SU-DHL-6 (cell line): ENCODE data around the gene ADCY3.

ENCODE experiments used
- EZH2phosphoT487 ChIP-seq: fragments of 200-600 bp; sonication (generic), shearing (Covaris generic); conservative IDR thresholded peaks from 2 replicates; pipeline ENCODE4 v1.6.1; 2018; ENCODE audit warnings: mild to moderate bottlenecking, antibody characterized with exemption, low read length, moderate library complexity, mixed read lengths
- TF ChIP-seq, protein P1 (sequence below): fragments of 200-600 bp; sonication (generic); IDR thresholded peaks from one replicate; pipeline ENCODE4 v1.5.1; 2017; ENCODE audit warnings: antibody characterized with exemption, mild to moderate bottlenecking, low read length, moderate library complexity; ENCODE audit not compliant: insufficient read depth, poor library complexity, severe bottlenecking

DNA sequence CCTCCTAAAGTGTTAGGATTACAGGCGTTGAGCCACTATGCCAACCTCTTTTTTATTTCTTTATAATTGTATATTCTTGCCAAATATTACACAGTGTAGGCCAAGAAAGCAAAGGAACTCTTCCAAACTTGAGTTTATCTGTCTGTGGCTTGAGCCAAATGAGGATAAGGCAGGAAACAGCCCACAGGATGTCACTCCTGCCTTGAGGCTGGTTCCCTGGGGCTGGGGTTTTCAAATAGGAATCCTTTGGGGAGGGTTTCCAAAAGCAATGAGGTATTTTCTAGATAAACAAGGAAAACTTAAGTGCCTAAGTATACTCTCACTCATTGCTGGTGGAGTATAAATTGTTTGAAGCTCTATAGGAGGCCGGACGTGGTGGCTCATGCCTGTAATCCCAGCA lies 56.4 kb downstream of the ADCY3 start:
- TF ChIP-seq, protein P1, sequence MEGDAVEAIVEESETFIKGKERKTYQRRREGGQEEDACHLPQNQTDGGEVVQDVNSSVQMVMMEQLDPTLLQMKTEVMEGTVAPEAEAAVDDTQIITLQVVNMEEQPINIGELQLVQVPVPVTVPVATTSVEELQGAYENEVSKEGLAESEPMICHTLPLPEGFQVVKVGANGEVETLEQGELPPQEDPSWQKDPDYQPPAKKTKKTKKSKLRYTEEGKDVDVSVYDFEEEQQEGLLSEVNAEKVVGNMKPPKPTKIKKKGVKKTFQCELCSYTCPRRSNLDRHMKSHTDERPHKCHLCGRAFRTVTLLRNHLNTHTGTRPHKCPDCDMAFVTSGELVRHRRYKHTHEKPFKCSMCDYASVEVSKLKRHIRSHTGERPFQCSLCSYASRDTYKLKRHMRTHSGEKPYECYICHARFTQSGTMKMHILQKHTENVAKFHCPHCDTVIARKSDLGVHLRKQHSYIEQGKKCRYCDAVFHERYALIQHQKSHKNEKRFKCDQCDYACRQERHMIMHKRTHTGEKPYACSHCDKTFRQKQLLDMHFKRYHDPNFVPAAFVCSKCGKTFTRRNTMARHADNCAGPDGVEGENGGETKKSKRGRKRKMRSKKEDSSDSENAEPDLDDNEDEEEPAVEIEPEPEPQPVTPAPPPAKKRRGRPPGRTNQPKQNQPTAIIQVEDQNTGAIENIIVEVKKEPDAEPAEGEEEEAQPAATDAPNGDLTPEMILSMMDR: no peak
- no peak for TF ChIP-seq EZH2phosphoT487
